Right lobe of liver (tissue), 4 donors: ENCODE measurements around the gene FUT7.

Experiments used
- POLR2A ChIP-seq: fragments of 450-650 bp; IDR thresholded peaks from one replicate; pipeline ENCODE4 v1.6.1; 2017; ENCODE audit warnings: antibody characterized with exemption, mild to moderate bottlenecking
- TF ChIP-seq, protein P1 (sequence below), 4 donors: fragments of 200-600 bp in 3 of 4; fragments of 450-650 bp in 1 of 4; IDR thresholded peaks; one replicate each; pipeline versions ENCODE4 v1.5.1 to v1.8.0; 2016 to 2022; ENCODE audit warnings: antibody characterized with exemption in 4 of 4, mild to moderate bottlenecking in 2 of 4
- donor health status: DM: no; HTN: no; CAD: no.
- donor health status: DM: no; HTN: no; CAD: no.
- donor health status: DM: no; HTN: yes; CAD: no.

DNA sequence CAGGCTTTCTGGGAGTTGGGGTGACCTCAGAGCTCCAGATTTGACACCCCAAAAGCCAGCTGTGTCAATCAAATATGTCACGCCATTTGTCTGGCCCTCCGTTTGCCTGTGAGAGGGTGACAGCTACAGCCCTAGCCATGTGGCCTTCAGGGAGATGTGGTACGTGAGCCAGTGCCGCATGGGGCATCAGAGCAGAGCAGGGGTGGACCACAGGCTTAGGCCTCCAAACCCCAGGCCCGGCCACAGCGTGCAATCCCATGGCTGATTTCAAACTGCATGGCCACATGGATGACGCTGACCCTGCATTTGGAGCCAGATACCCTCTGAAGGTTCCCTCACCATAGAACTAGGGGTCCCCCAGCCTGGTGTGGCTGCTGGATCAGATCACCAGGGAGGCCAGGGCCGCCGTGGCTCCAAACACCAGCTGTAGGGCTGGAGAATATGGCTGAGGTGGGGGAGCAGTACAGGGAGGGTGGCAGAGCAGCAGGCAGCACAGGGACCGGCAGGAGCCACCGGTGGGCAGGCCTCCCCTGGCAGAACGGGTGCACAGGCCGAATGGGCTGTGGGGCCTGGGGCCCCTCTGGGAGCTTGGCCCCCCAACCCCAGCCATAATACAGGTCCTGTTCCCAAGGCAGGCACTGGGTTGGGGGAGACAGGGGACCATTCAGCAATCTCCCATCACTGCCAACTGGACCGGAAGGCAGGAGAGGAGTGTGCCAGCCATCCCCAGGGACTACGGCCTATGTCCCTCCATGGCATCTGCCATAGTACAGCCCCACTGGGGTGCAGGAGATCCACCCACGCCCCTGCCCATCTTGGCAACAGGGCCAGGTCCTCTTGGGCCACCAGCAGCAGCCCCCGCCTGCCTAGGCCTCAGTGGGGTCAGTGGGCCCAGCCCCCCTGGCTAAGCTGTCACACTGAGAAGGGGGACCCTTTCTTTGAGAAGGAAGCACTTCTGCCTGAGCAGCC lies 36.9 kb upstream of the FUT7 start:
- TF ChIP-seq, protein P1, sequence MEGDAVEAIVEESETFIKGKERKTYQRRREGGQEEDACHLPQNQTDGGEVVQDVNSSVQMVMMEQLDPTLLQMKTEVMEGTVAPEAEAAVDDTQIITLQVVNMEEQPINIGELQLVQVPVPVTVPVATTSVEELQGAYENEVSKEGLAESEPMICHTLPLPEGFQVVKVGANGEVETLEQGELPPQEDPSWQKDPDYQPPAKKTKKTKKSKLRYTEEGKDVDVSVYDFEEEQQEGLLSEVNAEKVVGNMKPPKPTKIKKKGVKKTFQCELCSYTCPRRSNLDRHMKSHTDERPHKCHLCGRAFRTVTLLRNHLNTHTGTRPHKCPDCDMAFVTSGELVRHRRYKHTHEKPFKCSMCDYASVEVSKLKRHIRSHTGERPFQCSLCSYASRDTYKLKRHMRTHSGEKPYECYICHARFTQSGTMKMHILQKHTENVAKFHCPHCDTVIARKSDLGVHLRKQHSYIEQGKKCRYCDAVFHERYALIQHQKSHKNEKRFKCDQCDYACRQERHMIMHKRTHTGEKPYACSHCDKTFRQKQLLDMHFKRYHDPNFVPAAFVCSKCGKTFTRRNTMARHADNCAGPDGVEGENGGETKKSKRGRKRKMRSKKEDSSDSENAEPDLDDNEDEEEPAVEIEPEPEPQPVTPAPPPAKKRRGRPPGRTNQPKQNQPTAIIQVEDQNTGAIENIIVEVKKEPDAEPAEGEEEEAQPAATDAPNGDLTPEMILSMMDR (IDR thresholded peaks at IDR 0.05), result no peak
- no peak for TF ChIP-seq POLR2A
